HepG2 (cell line): ENCODE data around the gene TMEM108. TPM values are rescaled to one million over a fixed set of nuclear protein-coding genes. Genes with fewer than 3 reads are reported as not detected.

Experiments used
- ATAC-seq: fragments of 200-7000 bp; cut with Tn5 transposase; 3 replicates; pipeline ENCODE4 v1.9.1; 2020; ENCODE audit warnings: mild to moderate bottlenecking, moderate library complexity
- BruUV-seq: library from RNA; stranded (reverse); fragments of 400-500 nt; replicated peaks from 2 replicates; lab custom pipeline; 2021; lab: Mats Ljungman, UMichigan
- CTCF ChIA-PET: fragments of 300-600 bp; formaldehyde crosslinking; extraction: SDS; loops from one replicate; lab custom pipeline; 2021; ENCODE audit warnings: low total read pairs, inconsistent platforms, low intra/inter-chr PET ratio; lab: Yijun Ruan, JAX
- POLR2A ChIA-PET: fragments of 350-600 bp; sonication (Branson Sonifier 250); formaldehyde crosslinking; loops from one replicate; lab custom pipeline; 2020; ENCODE audit warnings: antibody characterized with exemption, inconsistent platforms; lab: Yijun Ruan, JAX
- DNase-seq: peaks from one replicate; pipeline ENCODE4 v3.0.0-alpha.2; 2015; ENCODE audit warnings: low spot score
- FAIRE-seq: peaks from 3 replicates; lab custom pipeline; 2011; peaks lifted over from hg19 to GRCh38; lab: Jason Lieb, UNC
- H2AFZ ChIP-seq: one replicate; pipeline ENCODE4 v1.6.1; 2011; ENCODE audit warnings: low read length, inconsistent platforms
- H3K27ac ChIP-seq: fragments of 300-600 bp; 3 replicates; pipeline ENCODE4 v1.8.0; 2011; ENCODE audit warnings: mixed run types, mild to moderate bottlenecking, mixed read lengths, low read length, inconsistent platforms; ENCODE audit not compliant: insufficient read depth; ENCODE audit errors: extremely low read length
- H3K27me3 ChIP-seq, 2 experiments: fragments of 200-600 bp in 1 of 2; 2 replicates in 1 of 2; 3 replicates in 1 of 2; pipeline versions ENCODE4 v1.6.0 to v1.8.0; 2011; ENCODE audit warnings: low read length in 2 of 2, mild to moderate bottlenecking in 2 of 2, moderate library complexity in 2 of 2, inconsistent platforms in 1 of 2; ENCODE audit not compliant: insufficient read depth in 2 of 2, control insufficient read depth in 1 of 2
- H3K36me3 ChIP-seq, 2 experiments: fragments of 200-600 bp in 1 of 2; replicated peaks in 1 of 2; 2 replicates in 1 of 2; 3 replicates in 1 of 2; pipeline versions ENCODE4 v1.5.1 to v1.8.0; 2011; ENCODE audit warnings: low read length in 2 of 2, inconsistent platforms in 1 of 2; ENCODE audit not compliant: insufficient read depth in 2 of 2, control insufficient read depth in 1 of 2
- H3K4me1 ChIP-seq: 2 replicates; pipeline ENCODE4 v1.5.1; 2012; ENCODE audit warnings: low read length, inconsistent platforms; ENCODE audit not compliant: insufficient read depth
- H3K4me2 ChIP-seq: 2 replicates; pipeline ENCODE4 v1.6.0; 2011; ENCODE audit warnings: low read depth, low read length, inconsistent platforms
- H3K4me3 ChIP-seq, 3 experiments: fragments of 200-600 bp in 1 of 3; sonication (generic), shearing (Covaris generic) in 1 of 3; replicated peaks in 1 of 3; 2 replicates each; pipeline ENCODE4 v1.5.1; 2011 to 2016; ENCODE audit warnings: low read length in 3 of 3, inconsistent platforms in 2 of 3, low read depth in 2 of 3, mild to moderate bottlenecking in 2 of 3, control low read depth in 1 of 3, mixed read lengths in 1 of 3; ENCODE audit not compliant: insufficient read depth in 1 of 3
- H3K79me2 ChIP-seq: one replicate; pipeline ENCODE4 v1.6.1; 2011; ENCODE audit warnings: low read length, inconsistent platforms; ENCODE audit not compliant: insufficient read depth
- H3K9ac ChIP-seq: 2 replicates; pipeline ENCODE4 v1.6.0; 2011; ENCODE audit warnings: mild to moderate bottlenecking, low read depth, low read length, inconsistent platforms; ENCODE audit not compliant: insufficient read depth
- H3K9me3 ChIP-seq: 2 replicates; pipeline ENCODE4 v1.5.1; 2012; ENCODE audit warnings: mild to moderate bottlenecking, low read length
- H4K20me1 ChIP-seq: 2 replicates; pipeline ENCODE4 v1.6.0; 2011; ENCODE audit warnings: inconsistent platforms, mild to moderate bottlenecking, low read length, moderate library complexity; ENCODE audit not compliant: insufficient read depth
- BORCS8-MEF2B ChIP-seq: sonication (generic); formaldehyde crosslinking; IDR thresholded peaks from 2 replicates; pipeline ENCODE4 v1.8.0; 2022; ENCODE audit warnings: mild to moderate bottlenecking, missing genetic modification reagents
- EEA1 ChIP-seq: sonication (generic); formaldehyde crosslinking; IDR thresholded peaks from 2 replicates; pipeline ENCODE4 v1.5.1; 2020; ENCODE audit warnings: mild to moderate bottlenecking, missing genetic modification reagents, borderline replicate concordance
- EHMT2 ChIP-seq: fragments of 200-600 bp; sonication (generic); IDR thresholded peaks from 2 replicates; pipeline ENCODE4 v1.7.0; 2017; ENCODE audit warnings: antibody characterized with exemption, low read depth, low read length, borderline replicate concordance
- KLF13 ChIP-seq: sonication (generic); formaldehyde crosslinking; IDR thresholded peaks from 2 replicates; pipeline ENCODE4 v1.4.0; 2020; ENCODE audit warnings: mild to moderate bottlenecking, missing genetic modification reagents
- ZMYM2 ChIP-seq: sonication (generic); formaldehyde crosslinking; IDR thresholded peaks from 2 replicates; pipeline ENCODE4 v1.8.0; 2022; ENCODE audit warnings: mild to moderate bottlenecking, missing genetic modification reagents
- ZNF24 ChIP-seq: fragments of 450-650 bp; IDR thresholded peaks from 2 replicates; pipeline ENCODE4 v1.6.1; 2017; ENCODE audit warnings: antibody characterized with exemption, mild to moderate bottlenecking
- ZNF44 ChIP-seq: sonication (generic); formaldehyde crosslinking; IDR thresholded peaks from 2 replicates; pipeline ENCODE4 v1.5.1; 2020; ENCODE audit warnings: mild to moderate bottlenecking, missing genetic modification reagents
- ZNF558 ChIP-seq: sonication (generic); formaldehyde crosslinking; IDR thresholded peaks from 2 replicates; pipeline ENCODE4 v1.9.0; 2022; ENCODE audit warnings: mild to moderate bottlenecking, missing genetic modification reagents, borderline replicate concordance
- ZNF674 ChIP-seq: sonication (generic); formaldehyde crosslinking; IDR thresholded peaks from 2 replicates; pipeline ENCODE4 v1.5.0; 2020; ENCODE audit warnings: low read depth, mild to moderate bottlenecking, missing genetic modification reagents
- WGBS: methylation state at CpG from one replicate; pipeline ENCODE4 v1.1.6; 2017; ENCODE audit warnings: low lambda C conversion rate; 5-methylcytosine and 5-hydroxymethylcytosine counted together
- in situ Hi-C: cut with HindIII; loops from 2 replicates; pipeline ENCODE4 v1.10.0; 2017; ENCODE audit warnings: low pct_unique_long_range_greater_than_20kb; ENCODE audit not compliant: extremely low pct_ligation_motif_present
- intact Hi-C: fragments of 100-400 bp; cut with micrococcal nuclease; formaldehyde crosslinking; loops from one replicate; pipeline ENCODE4 v1.10.0; 2022; ENCODE audit not compliant: unreplicated experiment
- polyA plus RNA-seq, 8 experiments: library from polyadenylated mRNA; depleted of rRNA in 3 of 8; stranded (reverse) in 7 of 8; unstranded in 1 of 8; fragments of >200 nt; fragmentation: Illumina TruSeq in 4 of 8; extraction: Trizol in 4 of 8; gene quantifications; 2 replicates each; pipeline versions ENCODE4 v1.2.1 to v1.2.3, GENCODE V29; 2011 to 2016; ENCODE audit warnings: low read depth in 4 of 8, missing spikeins in 1 of 8, mixed read lengths in 1 of 8; ENCODE audit not compliant: insufficient read depth in 1 of 8
- total RNA-seq, 5 experiments: library from RNA; depleted of rRNA; stranded (reverse); fragments of >200 nt; fragmentation: Illumina TruSeq; extraction: Trizol; gene quantifications; 2 replicates each; pipeline ENCODE4 v1.2.3, GENCODE V29; 2016; ENCODE audit warnings: low read depth in 1 of 5
- TF ChIP-seq, protein P1 (sequence below): sonication (generic); formaldehyde crosslinking; IDR thresholded peaks from 2 replicates; pipeline ENCODE4 v1.9.0; 2022; ENCODE audit warnings: low read depth, missing genetic modification reagents
- TF ChIP-seq, protein P2 (sequence below): IDR thresholded peaks from 2 replicates; pipeline ENCODE4 v1.6.1; 2016

TMEM108 gene
- total and polyA plus RNA-seq, 2 of the 13 experiments (the other 11 are each of a cell fraction or from before 2014, with no cell fraction given), result not detected

DNA sequence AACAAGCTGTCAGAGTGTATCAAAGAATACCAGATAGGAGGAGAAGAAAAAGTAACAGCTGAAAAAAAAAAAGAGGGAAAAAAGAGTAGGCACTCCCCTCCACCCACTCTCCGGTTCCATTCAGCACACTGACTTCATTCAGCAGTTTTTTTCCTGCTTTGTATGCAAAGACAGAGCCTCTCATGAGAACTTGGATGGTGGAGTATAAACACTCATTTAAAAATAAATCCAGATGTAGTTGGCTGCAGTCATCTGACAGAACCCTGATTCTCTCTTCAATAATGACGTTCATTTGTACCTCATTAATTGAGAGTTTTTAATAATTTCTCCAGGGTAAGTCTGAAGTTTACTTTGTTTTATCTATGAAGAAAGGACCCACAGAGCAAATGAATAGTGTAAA, 81.0 kb downstream of the TMEM108 start:
- no peak overlapping the region for H2AFZ ChIP-seq
- intact Hi-C loops, result no loop called here
- BruUV-seq, result no TSS peak

More for the DNA sequence above, 81.0 kb downstream of the TMEM108 start:
- no peaks in the 10 kb centered on the region for H4K20me1 ChIP-seq
- no peaks in the 10 kb centered on the region for H3K36me3 ChIP-seq
- no peak overlapping the region for H3K4me3 ChIP-seq
- H3K9me3 ChIP-seq, result no peaks in the 10 kb centered on the region
- H3K79me2 ChIP-seq, result no peaks in the 10 kb centered on the region
- 0% methylated on average over 2 of the region's 2 CpGs for WGBS
- no peak overlapping the region for H3K9ac ChIP-seq
- TF ChIP-seq BORCS8-MEF2B (CRISPR knock-in tag), result no peak
- TF ChIP-seq ZNF558, result no peak
- no peak for TF ChIP-seq ZMYM2 (CRISPR knock-in tag)
- no peak for TF ChIP-seq ZNF674 (CRISPR knock-in tag)
- TF ChIP-seq EEA1 (CRISPR knock-in tag), result no peak
- TF ChIP-seq ZNF44 (CRISPR knock-in tag), result no peak
- TF ChIP-seq, protein P1, sequence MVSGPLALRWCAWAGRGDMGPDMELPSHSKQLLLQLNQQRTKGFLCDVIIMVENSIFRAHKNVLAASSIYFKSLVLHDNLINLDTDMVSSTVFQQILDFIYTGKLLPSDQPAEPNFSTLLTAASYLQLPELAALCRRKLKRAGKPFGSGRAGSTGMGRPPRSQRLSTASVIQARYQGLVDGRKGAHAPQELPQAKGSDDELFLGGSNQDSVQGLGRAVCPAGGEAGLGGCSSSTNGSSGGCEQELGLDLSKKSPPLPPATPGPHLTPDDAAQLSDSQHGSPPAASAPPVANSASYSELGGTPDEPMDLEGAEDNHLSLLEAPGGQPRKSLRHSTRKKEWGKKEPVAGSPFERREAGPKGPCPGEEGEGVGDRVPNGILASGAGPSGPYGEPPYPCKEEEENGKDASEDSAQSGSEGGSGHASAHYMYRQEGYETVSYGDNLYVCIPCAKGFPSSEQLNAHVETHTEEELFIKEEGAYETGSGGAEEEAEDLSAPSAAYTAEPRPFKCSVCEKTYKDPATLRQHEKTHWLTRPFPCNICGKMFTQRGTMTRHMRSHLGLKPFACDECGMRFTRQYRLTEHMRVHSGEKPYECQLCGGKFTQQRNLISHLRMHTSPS (CRISPR knock-in tag), result no peak
- TF ChIP-seq KLF13 (CRISPR knock-in tag), result no peak
- TF ChIP-seq, protein P2, sequence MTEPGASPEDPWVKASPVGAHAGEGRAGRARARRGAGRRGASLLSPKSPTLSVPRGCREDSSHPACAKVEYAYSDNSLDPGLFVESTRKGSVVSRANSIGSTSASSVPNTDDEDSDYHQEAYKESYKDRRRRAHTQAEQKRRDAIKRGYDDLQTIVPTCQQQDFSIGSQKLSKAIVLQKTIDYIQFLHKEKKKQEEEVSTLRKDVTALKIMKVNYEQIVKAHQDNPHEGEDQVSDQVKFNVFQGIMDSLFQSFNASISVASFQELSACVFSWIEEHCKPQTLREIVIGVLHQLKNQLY (CRISPR knock-in tag), result no peak
- no peak for TF ChIP-seq ZNF24
- no peak for TF ChIP-seq EHMT2
- H3K4me1 ChIP-seq, result no peaks in the 10 kb centered on the region
- ChIA-PET POLR2A (no interaction called here), CTCF (no interaction called here)
- no peak for DNase-seq
- no peak for ATAC-seq
- FAIRE-seq, result no peak
- 0 out of 5 replicates have a peak, but pooled peaks cover 0 to 5% of the 10 kb centered on the region in 2 experiments for H3K27me3 ChIP-seq
- H3K27ac ChIP-seq, result no peak overlapping the region
- in situ Hi-C loops, result no loop called here
- H3K4me2 ChIP-seq, result no peak overlapping the region
